K562 (cell line): Measurements from ENCODE around the gene MYBPC3. TPM values are rescaled to one million over a fixed set of nuclear protein-coding genes. Genes with fewer than 3 reads are reported as not detected.

Source experiments
- ARHGAP35 ChIP-seq: fragments of 450-650 bp; IDR thresholded peaks from 2 replicates; pipeline ENCODE4 v1.6.1; 2018; ENCODE audit not compliant: partially characterized antibody
- BCOR ChIP-seq: fragments of 450-650 bp; IDR thresholded peaks from 2 replicates; pipeline ENCODE4 v1.6.1; 2016
- CCNT2 ChIP-seq: IDR thresholded peaks from 2 replicates; pipeline ENCODE4 v1.6.1; 2011; ENCODE audit warnings: borderline replicate concordance, low read depth, mild to moderate bottlenecking, moderate library complexity, mixed read lengths, low read length; ENCODE audit not compliant: insufficient read length; ENCODE audit errors: extremely low read depth
- CHAMP1 ChIP-seq: fragments of 450-650 bp; IDR thresholded peaks from 2 replicates; pipeline ENCODE4 v1.6.1; 2016; ENCODE audit warnings: mild to moderate bottlenecking
- CHD4 ChIP-seq: fragments of 200-600 bp; sonication (generic); IDR thresholded peaks from 3 replicates; pipeline ENCODE4 v1.6.1; 2012; ENCODE audit warnings: low read depth, mild to moderate bottlenecking, mixed read lengths, low read length, inconsistent platforms; ENCODE audit not compliant: insufficient read depth, insufficient replicate concordance, poor library complexity, severe bottlenecking
- GABPA ChIP-seq: fragments of 200-800 bp; sonication (Bioruptor generic); conservative IDR thresholded peaks from 2 replicates; pipeline ENCODE4 v1.6.1; 2016; ENCODE audit warnings: low read depth, missing genetic modification characterization, missing compliant biosample characterization
- HDAC2 ChIP-seq: fragments of 450-650 bp; IDR thresholded peaks from 2 replicates; pipeline ENCODE4 v1.6.1; 2016; ENCODE audit warnings: mild to moderate bottlenecking
- MCM5 ChIP-seq: fragments of 450-650 bp; IDR thresholded peaks from 2 replicates; pipeline ENCODE4 v1.6.1; 2016; ENCODE audit warnings: low read depth
- NR4A1 ChIP-seq, 2 experiments: fragments of 250-450 bp in 1 of 2; fragments of 450-650 bp in 1 of 2; sonication (Bioruptor Pico) in 1 of 2; IDR thresholded peaks; 2 replicates each; pipeline versions ENCODE4 v1.4.0 to v1.6.1; 2016 to 2020; ENCODE audit warnings: mild to moderate bottlenecking in 2 of 2, missing compliant biosample characterization in 1 of 2, missing genetic modification characterization in 1 of 2, moderate library complexity in 1 of 2
- SMARCA4 ChIP-seq: fragments of 450-650 bp; IDR thresholded peaks from 2 replicates; pipeline ENCODE4 v1.6.1; 2016
- SP2 ChIP-seq: IDR thresholded peaks from 2 replicates; pipeline ENCODE4 v1.6.1; 2011; ENCODE audit warnings: mild to moderate bottlenecking, low read depth, low read length, moderate library complexity; ENCODE audit not compliant: poor library complexity, severe bottlenecking; ENCODE audit errors: extremely low read depth
- XRCC5 ChIP-seq: fragments of 200-400 bp; formaldehyde crosslinking; IDR thresholded peaks from 2 replicates; pipeline ENCODE4 v1.6.1; 2017; ENCODE audit warnings: low read depth, mild to moderate bottlenecking, low read length
- ZNF324 ChIP-seq: fragments of 250-450 bp; sonication (Bioruptor Pico); IDR thresholded peaks from 2 replicates; pipeline ENCODE4 v1.4.0; 2020; ENCODE audit warnings: mild to moderate bottlenecking
- ZNF395 ChIP-seq: fragments of 200-800 bp; sonication (Bioruptor generic); IDR thresholded peaks from 2 replicates; pipeline ENCODE4 v1.6.1; 2017; ENCODE audit warnings: missing genetic modification characterization, missing compliant biosample characterization
- polyA plus RNA-seq, 8 experiments: library from polyadenylated mRNA; depleted of rRNA in 4 of 8; stranded (reverse) in 5 of 8; unstranded in 3 of 8; fragments of >200 nt; fragmentation: Nextera tagmentation in 2 of 8; fragmentation: Illumina TruSeq in 1 of 8; extraction: Ambion mirVana in 2 of 8; extraction: Trizol in 1 of 8; gene quantifications; 2 replicates each; pipeline versions ENCODE4 v1.2.1 to v1.2.3, GENCODE V29; 2011 to 2014; ENCODE audit warnings: inconsistent platforms in 1 of 8, missing spikeins in 1 of 8
- total RNA-seq, 7 experiments: library from RNA; depleted of rRNA in 6 of 7; stranded (reverse); fragments of >200 nt in 6 of 7; fragmentation: Illumina TruSeq in 2 of 7; extraction: Trizol in 2 of 7; gene quantifications; 2 replicates each; pipeline versions ENCODE4 v1.2.1 to v1.2.3, GENCODE V29; 2011 to 2021; ENCODE audit warnings: low replicate concordance in 1 of 7
- TF ChIP-seq, protein P1 (sequence below), 2 experiments: fragments of 450-650 bp; IDR thresholded peaks; 2 replicates each; pipeline ENCODE4 v1.6.1; 2016

Gene MYBPC3
- total and polyA plus RNA-seq, 9 of the 15 experiments (the other 6 are each of a cell fraction or from before 2014, with no cell fraction given): 0.01 TPM; not detected in 8

DNA sequence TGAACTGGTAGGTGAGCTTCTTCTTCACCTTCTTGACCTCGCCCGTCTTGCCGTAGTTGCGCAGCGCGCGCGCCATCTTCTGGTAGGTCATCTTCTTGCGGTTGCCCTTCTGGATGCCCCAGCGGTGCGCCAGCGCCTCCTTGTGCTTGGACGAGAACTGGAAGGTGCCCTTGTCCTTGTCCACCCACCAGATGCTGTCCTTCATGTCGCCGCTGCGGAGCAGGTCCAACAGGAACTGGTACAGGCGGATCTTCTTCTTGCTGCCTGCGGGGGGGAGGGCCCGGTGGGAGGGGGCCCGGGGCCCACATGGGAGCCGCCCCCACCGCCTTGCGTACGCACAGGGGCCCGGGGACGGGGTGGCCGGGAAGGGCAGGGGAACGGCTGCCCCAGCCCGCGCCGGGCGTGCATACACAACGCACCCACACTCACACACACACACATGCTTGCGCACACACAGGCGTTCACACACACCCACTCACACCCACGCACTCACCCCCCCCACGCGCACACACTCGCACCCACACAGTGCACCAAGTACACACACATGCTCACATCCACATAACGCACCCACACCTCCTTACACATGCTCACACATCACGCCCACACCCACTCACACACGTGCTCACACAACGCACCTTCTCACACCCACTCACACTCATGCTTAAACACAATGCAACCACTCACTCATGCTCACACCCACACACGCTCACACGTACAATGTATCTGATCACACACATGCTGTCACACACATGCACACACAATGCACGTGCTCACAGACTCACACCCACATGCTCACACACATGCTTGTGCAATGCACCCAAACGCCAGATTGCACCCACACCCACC, 3.0 kb upstream of the MYBPC3 start (continued):
- TF ChIP-seq, protein P1, sequence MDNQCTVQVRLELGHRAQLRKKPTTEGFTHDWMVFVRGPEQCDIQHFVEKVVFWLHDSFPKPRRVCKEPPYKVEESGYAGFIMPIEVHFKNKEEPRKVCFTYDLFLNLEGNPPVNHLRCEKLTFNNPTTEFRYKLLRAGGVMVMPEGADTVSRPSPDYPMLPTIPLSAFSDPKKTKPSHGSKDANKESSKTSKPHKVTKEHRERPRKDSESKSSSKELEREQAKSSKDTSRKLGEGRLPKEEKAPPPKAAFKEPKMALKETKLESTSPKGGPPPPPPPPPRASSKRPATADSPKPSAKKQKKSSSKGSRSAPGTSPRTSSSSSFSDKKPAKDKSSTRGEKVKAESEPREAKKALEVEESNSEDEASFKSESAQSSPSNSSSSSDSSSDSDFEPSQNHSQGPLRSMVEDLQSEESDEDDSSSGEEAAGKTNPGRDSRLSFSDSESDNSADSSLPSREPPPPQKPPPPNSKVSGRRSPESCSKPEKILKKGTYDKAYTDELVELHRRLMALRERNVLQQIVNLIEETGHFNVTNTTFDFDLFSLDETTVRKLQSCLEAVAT (IDR thresholded peaks at IDR 0.05): peak; percentile 85 to 90
- TF ChIP-seq CHAMP1 (no peak), ARHGAP35 (no peak), GABPA (tag) (no peak), MCM5 (no peak), SMARCA4 (no peak), NR4A1 (CRISPR knock-in tag; IDR thresholded peaks at IDR 0.05) (no peak), NR4A1 (tag; IDR thresholded peaks at IDR 0.05) (no peak), HDAC2 (no peak), BCOR (no peak), SP2 (no peak), CHD4 (no peak), XRCC5 (peak; percentile 82; the same call in 1 of the 2 replicates), ZNF324 (no peak), CCNT2 (peak; percentile 34), ZNF395 (CRISPR knock-in tag) (no peak)
